ENCODE results near the gene PANK4.
A peak's percentile ranks its signal among the peaks of the same experiment; 100 is the strongest.
"Not testable (repeated sequence)": the region's sequence is repeated elsewhere in the genome, so short reads cannot be mapped to it uniquely, and the experiment has no call there.

Gene PANK4

DNA sequence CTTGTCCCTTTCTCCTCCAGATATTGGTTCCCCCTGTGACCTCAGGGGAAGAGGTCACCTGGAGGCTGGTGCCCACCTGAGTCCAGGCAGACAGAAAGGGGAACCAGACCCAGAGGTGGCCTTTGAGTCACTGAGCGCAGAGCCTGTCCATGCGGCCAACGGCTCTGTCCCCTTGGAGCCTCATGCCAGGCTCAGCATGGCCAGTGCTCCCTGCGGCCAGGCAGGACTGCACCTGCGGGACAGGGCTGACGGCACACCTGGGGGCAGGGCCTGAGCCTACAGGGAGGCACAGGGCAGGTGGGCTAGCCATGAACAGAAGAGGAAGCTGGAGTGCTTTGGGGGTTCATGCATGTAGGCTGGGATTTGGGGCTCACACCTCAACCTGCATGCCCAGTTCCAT, 32.5 kb upstream of the PANK4 start:
- no peak for DNase-seq

DNA sequence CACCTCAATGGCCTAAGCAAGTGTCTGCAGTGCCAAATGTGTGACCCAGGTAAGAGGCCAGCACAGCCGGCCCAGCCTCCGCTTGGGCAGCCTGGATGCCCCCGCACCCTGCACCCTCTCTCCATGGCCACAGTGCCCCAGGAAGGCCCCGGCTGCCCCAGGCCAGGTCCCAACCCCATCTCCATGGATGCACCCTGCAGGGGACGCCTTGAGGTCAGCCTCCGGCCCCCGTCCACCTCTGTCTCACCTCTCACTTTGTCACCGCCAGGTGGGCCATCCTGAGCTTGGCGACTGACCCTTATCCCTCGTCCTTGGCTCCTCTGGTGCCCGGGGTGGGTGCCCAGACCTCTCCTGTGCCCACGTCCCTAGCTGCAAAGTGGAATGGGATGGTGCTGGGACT, 32.0 kb upstream of the PANK4 start:
- peak in 1 of 4 experiments; percentile 9 for DNase-seq

DNA sequence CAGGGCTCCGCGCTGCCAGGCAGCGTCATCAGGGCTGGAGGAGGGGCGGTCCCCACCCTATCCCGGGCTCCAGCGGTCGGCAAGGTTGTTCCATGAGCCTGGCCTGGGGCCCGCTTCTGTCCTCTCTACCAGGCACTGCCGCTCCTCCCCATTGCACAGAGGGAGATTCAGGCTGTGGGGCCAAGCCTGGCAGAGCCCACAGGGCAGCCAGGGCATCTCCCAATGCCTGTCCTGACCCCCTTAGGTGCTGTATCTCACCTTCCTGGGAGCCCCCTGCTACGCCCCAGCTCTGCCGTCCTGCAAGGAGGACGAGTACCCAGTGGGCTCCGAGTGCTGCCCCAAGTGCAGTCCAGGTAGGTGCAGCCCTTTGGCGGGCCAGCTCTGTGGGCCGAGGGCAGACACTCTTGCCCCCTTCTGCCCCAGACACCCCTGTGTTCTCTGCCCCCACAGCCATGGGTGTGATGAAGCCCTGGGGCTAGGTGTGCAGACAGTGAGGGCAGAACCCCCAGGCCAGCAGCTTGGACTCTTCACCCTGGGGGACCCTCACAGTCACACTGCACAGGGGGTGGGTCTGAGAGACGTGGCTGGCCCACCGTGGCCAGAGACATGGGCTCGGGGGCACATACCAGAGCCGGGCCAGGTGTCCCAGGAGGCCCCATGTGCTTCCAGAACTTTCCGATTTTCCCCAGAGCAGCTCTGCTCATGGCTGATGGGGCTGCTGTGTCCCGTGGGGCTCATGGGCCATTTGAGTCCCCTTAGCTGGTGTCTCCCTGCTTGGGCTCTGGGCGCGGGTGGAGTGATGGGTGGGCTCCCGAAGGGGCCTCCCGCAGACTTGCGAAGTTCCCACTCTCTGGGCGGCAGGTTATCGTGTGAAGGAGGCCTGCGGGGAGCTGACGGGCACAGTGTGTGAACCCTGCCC, 31.3 kb upstream of the PANK4 start:
- no peak for DNase-seq

DNA sequence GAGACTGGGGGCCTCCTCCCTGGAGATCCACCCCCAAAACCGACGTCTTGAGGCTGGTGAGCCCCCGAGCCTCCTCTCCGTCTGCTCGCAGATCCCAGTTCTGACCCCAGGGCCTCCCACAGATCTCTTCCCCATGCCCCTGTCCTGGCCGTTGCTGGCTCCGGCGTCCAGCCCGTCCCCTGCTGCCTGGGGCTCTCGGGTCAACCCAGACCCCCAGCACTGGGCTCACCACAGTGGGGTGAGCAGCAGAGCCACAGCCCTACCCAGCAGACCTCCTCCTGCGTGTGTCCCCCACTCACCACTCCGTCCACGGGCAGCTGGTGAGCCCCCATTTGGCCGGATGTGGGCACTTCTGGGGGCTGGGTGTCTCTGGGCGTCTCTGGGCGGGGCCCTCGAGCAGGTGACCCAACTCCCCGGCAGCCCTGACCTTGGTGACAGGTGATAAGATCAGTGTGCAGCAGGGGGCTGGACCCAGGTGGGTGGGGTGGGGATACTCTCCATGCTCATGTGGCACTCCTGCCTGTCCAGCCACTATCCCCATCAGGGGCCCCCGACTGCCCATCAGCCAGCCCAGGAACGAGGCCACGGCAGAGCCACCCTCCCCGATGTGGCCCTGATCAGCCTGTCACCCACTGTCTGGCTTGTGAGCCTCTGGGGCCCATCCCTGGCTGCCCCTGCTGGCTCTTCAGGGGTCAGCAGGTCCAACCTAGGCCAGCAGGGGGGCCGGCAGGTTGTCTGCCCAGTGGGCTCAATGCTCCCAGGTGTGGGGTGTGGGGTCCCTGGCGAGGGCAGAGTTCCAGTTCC, 30.5 kb upstream of the PANK4 start:
- DNase-seq: peak; percentile 42 to 76 (median 56)

DNA sequence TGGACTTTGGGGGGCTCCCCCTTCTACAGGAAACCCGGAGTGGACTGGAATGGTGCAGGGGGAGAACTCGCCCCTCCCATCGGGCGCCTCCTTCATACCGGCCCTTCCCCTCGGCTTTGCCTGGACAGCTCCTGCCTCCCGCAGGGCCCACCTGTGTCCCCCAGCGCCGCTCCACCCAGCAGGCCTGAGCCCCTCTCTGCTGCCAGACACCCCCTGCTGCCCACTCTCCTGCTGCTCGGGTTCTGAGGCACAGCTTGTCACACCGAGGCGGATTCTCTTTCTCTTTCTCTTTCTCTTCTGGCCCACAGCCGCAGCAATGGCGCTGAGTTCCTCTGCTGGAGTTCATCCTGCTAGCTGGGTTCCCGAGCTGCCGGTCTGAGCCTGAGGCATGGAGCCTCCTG, 29.9 kb upstream of the PANK4 start, which contains the start of gene TNFRSF14:
TSS of gene TNFRSF14 (plus strand) at position 95 of the 401 bp plus-strand sequence. CDS start at position 389, 294 bp downstream.
- DNase-seq: peak in 1 of 4 experiments; percentile 78

DNA sequence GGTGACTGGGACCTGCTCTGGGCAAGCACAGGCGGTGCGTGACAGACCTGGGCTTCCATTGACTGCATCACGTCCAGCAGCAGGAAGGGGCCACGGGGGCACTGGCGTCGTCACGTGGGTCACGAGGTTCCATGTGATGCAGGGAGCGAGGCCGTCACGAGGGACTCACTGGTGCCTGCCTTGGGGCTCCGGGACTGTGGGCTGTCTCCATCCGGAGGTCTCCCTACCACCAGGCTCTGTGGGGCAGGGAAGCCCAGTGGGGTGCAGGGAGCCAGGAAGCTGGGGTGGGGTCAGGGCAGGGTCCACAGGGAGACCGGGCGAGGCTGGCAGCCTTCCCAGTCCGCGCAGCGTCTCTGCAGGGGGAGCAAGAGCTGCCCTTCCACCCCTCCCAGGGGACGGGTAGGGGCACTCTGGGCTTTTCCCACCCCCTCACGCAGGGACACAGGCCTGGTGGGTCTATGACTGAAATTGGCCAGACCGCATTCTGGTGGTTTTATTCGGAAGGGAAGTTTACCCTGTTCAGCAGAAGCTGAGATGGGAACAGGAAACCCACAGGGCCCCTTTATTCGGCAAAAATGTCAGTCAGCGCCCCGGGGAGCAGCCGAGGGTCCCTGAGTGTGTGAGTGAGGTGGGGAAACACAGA, 29.4 kb upstream of the PANK4 start:
- DNase-seq: peak; percentile 98 to 99 (median 98)

DNA sequence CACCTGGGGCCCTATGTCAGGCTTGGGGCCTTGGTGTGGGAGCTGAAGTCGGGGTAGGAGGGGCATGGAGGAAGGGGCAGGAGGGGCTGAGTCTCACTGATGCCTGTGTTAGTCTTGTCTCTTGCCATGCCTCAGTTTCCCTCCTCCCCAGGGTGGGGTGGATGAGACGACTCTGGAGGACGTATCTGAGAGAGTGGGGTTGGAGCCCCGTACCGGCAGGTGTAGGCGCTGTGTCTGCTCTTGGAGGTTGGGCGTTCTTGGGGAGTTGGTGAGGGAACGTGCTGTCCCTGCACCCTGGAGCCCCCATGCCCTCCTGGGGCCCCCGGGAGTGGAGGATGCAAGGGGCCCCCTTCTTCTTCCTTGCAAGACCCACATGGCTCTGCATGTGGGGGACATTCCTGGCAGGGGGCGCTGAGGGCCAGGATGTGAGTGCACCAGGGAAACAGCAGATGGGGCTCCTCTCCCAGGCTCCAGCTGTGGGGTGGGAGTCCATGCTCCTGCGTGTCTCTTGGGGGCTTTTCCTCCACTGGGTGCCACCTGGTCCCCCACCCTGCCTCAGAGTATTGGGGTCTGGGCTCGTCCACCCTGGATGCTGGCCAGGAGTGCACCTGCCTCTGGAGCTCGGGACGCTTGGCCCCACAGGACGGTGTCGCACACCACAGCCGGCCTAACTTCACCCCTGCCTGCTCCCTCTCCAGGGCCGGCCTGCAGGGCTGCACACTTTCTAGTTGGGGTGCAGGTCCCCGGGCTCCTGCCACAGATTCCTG, 28.4 kb upstream of the PANK4 start:
- DNase-seq: peak; percentile 51 to 79 (median 66)

DNA sequence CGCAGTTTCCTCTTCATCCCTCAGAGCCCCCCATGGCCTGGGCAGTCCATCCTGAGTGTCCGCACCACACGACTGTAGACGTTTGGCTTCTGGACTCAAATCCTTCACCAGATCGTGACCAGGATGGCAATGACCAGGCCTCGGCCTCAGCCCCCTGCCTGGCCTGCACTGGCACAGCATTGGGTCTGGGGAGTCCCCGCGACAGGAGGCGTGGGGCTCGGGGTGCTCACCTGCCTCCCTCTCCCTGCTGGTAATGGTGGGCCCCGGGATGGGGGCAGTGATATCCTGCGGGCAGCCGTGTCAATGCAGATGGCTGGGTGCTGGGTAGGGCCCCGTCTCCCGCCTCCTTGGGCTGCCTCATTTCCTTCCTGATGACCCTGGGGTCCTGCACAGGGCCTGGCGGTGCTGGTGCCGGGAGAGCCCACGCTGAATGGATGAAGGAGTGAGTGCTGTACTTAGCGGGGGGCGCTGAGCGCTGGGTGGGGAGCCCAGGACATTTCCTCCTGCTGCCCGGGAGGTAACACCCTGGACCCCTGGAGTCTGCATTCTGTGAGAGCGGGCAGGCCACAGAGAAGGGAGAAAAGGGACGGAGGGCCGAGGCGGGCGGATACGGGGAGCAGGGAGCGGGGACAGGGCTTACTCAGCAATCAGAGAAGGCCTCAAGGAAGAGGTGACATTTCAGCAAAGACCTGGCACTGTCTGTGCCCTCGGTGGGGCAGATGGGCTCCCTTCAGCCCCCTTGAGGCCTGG, 27.6 kb upstream of the PANK4 start:
- no peak for DNase-seq

DNA sequence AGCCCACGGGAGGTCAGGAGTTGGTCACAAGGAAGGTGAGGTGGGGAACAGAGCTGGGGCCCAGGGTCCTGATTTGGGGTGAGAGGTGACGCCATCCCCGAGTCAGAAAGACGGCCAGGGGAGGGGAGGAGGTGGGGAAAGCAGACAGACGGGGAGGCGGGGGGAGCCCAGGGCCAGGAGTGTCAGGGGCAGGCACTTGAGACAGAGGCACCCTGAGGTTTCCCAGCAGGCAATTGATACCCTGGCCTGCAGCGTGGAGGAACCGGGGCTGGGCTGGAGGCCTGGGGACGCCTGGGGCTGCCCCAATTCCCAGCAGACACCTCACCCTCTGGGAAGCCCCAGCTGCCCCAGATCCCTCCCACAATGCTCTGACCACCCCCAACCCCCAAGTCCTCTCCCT, 26.7 kb upstream of the PANK4 start:
- DNase-seq: not testable (repeated sequence)

DNA sequence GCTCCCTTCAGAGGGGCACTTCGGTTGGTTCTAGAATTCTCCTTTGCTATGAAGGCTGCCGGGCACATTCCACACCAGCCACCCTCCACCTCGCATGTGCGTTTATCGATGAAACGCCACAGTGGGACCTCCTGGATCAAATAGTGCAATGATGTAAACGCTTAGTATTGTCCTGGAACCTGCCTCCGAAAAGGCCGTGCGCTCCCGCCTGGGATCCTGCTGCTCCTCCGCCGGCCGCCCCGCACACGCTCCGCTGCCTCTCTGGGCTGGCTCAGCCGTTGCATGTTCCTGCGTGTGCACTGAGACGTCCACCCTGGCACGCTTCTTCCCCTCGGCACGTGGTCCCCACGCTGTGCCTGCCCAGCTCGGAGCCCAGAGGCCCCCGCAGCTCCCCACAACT, 25.8 kb upstream of the PANK4 start:
- DNase-seq: no peak

DNA sequence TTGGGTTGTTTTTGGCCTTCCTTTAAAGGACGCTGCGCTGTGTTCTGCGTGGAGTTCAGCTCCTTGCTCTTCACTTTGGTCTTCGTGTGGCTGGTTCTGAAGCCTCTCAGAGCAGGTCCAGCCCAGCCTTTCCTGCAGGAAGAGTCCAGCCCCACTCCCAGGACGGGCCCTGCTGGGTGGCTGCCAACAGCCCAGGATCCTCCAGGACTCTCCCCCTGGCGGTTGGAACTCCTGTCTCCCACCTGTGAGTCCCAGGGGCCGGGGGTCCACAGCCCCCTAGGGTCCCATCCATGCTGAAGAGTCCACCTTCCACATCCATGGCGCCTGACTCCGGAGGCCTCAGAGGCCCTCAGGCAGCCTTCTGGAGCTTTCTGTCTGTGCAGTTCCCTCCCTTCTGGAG, 25.1 kb upstream of the PANK4 start:
- not testable (repeated sequence) for DNase-seq

DNA sequence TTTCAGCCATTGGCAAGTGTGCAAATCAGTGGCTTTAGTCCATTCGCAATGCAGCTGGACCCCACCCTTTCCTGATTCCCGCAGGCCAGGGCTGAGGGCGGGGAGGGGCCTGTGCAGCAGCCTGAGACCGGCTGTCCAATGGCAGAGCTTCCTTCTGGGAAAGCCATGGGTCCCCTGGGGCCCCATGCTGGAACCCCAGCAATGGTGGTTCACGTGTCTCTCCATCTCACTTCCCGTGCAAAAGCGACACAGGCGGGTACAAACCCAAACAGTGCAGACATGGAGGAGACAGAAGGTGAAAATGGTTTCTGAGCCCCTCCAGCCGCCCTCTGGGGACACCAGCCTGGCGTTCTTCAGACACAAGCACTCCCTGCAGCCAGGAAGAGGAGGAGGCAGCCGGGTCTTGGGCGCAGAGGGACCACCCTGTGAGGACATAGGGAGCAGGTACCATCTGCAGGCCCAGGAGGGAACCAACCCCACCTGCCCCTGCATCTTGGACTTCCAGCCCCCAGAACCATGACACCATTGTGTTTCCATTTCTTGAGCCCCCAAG, 24.0 kb upstream of the PANK4 start:
- not testable (repeated sequence) for DNase-seq

DNA sequence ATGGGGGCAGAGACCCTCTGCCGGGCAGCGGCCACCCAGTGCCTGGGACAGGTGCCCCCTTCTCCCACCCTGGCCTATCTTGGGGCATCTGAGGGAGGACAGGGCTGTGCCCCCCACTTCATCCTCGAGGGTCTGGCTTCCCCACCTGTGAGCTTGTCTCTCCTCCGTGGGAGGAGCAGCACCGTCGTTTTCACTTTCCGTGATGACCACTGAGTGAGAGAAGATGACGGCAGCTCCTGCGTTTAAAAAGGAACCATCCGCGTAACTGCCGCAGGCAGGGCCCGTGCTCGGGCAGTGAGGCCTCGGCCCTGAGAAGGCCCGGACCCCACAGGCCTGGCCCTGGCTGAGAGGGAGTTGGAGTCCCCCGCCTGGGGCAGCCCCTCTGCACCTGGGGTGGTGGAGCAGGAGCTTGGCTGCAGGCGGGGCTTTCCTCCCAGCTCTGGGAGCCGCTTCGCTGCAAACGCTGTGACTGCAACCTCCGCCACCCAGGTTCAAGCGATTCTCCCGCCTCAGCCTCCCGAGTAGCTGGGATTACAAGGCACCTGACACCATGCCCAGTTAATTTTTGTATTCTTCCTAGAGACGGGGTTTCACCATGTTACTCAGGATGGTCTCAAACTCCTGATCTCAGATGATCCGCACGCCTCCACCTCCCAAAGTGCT, 23.1 kb upstream of the PANK4 start:
- not testable (repeated sequence) for DNase-seq

DNA sequence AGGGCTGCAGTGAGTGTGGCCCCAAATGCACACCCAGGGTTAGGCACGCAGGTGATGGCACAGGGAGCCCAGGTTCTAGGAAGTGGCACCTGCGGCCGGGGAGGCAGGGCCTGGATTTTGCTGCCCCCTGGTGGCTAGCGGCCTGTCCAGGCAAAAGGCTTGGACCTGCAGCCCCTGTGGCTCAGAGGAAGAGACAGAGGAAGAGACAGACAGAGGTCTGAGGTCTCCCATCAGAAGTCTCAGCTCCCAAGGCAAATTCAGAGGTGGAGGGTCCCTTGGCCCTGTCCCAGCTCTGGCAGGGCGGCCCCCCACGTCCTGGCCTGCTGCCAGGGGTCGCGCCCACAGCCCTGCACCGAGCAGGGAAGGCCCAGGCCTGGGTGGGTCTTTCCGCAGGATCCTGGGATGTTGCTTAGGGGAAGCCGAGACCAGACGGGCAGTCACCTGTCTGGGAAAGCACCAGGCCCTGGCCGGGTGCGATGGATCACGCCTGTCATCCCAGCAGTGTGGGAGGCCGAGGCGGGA, 21.7 kb upstream of the PANK4 start:
- DNase-seq: peak; percentile 78 to 91 (median 84)

DNA sequence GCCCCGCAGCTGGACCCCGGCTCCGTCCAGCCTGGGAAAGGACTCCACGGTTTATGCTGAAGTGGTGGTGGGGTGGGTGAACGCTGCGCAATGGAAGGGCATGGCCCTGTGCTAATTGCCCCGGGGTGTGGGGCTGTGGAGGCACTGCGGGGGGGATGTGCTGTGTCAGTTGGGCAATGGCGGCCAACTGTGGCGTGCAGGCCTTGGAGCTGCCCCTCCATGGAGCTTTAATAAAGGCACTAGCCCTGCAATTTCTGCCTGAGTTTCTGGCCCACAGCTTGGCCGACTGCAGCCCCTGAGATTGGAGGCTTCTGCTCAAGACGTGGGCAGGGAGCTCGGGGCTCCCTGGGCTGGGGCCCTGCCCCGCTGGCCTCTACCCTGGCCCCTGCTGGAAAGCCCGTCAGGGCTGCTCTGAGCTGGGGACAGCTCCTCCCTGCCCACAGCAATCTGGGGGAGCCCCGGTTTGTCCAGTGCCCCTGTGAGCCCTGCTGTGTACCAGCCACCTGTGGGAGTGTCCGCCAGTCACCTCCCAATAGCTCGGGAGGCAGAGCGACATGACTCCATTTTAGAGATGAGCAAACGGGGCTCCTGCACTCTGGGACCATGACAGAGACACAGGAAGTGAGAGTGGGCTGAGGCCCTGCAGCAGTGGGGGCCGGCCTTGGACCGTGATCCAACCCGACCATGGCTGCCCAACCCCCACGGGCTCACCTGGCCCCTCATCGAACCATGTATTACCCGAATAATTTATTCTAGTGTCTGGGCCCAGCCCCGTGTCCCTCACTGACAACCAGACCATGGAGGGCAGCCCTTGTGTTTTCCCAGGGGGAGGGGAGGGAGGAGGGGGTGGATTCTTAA, 21.0 kb upstream of the PANK4 start:
- DNase-seq: peak; percentile 41 to 75 (median 68)

DNA sequence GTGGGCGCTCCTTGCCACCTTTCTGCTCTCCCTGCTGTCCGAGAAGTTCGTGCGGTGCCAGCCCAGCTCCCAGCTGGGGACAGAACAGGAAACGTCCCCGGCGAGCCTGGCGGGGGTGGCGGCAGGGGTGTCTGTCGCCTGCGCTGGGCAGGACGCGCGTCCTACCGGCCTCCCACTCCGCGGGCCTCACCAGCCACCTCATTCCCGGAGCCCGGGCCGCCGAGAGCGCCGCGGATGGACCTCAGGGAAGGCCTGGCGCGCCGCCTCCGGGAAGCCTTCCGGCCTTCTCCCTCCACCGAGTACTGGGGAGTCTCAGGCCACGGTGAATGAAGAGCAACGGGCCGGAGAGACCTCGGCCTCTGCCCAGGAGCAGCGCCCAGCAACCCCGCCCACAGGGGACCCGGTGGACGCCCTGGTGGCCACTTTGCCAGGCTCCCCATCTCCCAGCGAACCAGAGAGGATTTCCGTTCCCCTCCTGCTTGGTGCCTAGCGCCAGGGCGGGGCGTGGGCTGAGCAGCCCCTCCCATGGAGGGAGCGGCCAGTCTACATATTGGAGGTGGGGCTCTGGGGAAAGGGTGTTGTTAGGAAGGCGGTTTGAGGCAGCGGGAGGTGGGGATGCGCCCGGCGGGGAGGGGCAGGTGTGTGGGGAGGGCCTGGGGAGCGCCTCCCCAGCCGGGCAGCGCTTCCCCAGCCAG, 20.3 kb upstream of the PANK4 start:
- peak; percentile 92 to 97 (median 96) for DNase-seq

DNA sequence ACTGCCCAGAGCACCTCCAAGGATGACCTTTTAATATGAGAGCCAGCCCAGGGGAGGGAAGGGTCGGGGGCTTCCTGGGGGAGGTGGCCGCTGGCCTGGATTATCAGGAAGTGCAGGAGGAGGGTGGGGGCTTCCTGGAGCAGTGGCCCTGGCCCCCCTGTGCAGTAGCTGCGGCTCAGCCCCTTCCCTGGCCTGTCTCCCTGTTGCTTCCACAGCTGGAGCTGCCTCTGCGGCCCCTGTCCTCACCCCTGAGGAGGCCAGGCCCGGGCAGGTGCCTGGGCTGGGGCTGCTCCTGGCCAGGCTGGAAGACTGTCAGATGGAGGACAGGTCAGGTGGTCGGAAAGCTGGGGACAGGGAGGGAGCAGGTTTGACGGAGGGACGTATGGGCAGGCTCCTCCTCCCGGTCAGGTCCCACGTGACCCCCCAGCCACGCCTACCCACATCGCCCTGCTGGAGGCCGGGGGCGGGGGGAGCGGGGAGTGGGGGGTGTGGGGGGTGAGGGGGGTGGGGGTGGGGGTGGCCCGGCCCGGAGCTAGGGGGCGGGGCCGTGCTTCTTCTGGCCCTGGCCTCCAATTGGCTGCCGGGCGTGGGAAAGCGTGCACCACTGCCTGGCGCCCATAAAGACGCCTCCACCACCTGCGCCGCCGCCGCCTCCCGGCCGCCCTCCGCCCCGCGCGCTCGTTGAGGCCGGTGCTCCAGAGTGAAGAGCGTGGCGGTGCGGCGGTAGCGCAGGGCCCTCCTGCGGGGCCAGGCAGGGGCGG, 19.5 kb upstream of the PANK4 start:
- DNase-seq: peak; percentile 84 to 96 (median 90)
